Testis (tissue), 3 donors: ENCODE measurements around the gene LRPPRC. TPM values are rescaled to one million over a fixed set of nuclear protein-coding genes. Genes with fewer than 3 reads are reported as not detected.

Source experiments
- DNase-seq: peaks from one replicate; pipeline ENCODE4 v3.0.0-alpha.2; 2019
- H3K27ac ChIP-seq, 2 donors: fragments of 200-600 bp; sonication (generic); one replicate each; pipeline ENCODE4 v1.5.1; 2019
- H3K27me3 ChIP-seq: fragments of 200-600 bp; sonication (generic); one replicate; pipeline ENCODE4 v1.5.1; 2019
- H3K36me3 ChIP-seq: fragments of 200-600 bp; sonication (generic); one replicate; pipeline ENCODE4 v1.5.1; 2017; ENCODE audit warnings: low read depth; ENCODE audit errors: missing control alignments
- H3K4me1 ChIP-seq: fragments of 200-600 bp; sonication (generic); one replicate; pipeline ENCODE4 v1.5.1; 2019
- H3K4me3 ChIP-seq, 2 donors: fragments of 200-600 bp; sonication (generic); one replicate each; pipeline ENCODE4 v1.5.1; 2017 to 2019
- H3K9me3 ChIP-seq: fragments of 200-600 bp; sonication (generic); one replicate; pipeline ENCODE4 v1.5.1; 2017
- CTCF ChIP-seq, 3 experiments: fragments of 450-650 bp in 2 of 3; fragments of 200-600 bp in 1 of 3; sonication (generic) in 1 of 3; IDR thresholded peaks; one replicate each; pipeline ENCODE4 v1.5.1; 2016 to 2019; ENCODE audit warnings: antibody characterized with exemption in 3 of 3, mild to moderate bottlenecking in 2 of 3, moderate library complexity in 1 of 3
- POLR2A ChIP-seq: fragments of 450-650 bp; IDR thresholded peaks from one replicate; pipeline ENCODE4 v1.6.1; 2017; ENCODE audit warnings: antibody characterized with exemption, mild to moderate bottlenecking, moderate library complexity
- WGBS, 2 donors: methylation state at CpG; one replicate each; pipeline ENCODE4 v1.1.5; 2018; 5-methylcytosine and 5-hydroxymethylcytosine counted together
- intact Hi-C: fragments of 100-400 bp; cut with DNase I; formaldehyde crosslinking; loops from one replicate; pipeline ENCODE4 v1.15.1; 2023; ENCODE audit warnings: low total_unique reads
- polyA plus RNA-seq: library from polyadenylated mRNA; stranded (reverse); fragments of 350-450 nt; fragmentation: Illumina TruSeq; extraction: RNeasy Lipid Tissue Mini Kit (QIAGEN cat#74804); gene quantifications from one replicate; pipeline ENCODE4 v1.2.3, GENCODE V29; 2014; ENCODE audit warnings: low read depth, low replicate concordance; ENCODE audit not compliant: insufficient read depth
- total RNA-seq, 2 donors: library from RNA; depleted of rRNA; stranded (reverse); fragments of >200 nt; gene quantifications; one replicate each; pipeline ENCODE4 v1.2.3, GENCODE V29; 2016

Gene LRPPRC
- total and polyA plus RNA-seq, 3 donors from 2014 or later: 65.7 to 133 (median 114) TPM

- no peak overlapping the region for H3K4me3 ChIP-seq
- no peaks in the 10 kb centered on the region for H3K36me3 ChIP-seq
- WGBS, 2 donors: 88 to 89% methylated on average over 6 of the region's 6 CpGs
- no peaks in the 10 kb centered on the region for H3K27me3 ChIP-seq
- H3K9me3 ChIP-seq: no peaks in the 10 kb centered on the region
- TF ChIP-seq POLR2A (no peak), CTCF (IDR thresholded peaks at IDR 0.05) (no peak)
- H3K4me1 ChIP-seq: no peaks in the 10 kb centered on the region
- intact Hi-C loops: no loop called here
- no peak for DNase-seq
- H3K27ac ChIP-seq: no peak overlapping the region
These were observed 9.2 kb downstream of the LRPPRC start for GRCh38 chr2:43986600-43986999.

DNA sequence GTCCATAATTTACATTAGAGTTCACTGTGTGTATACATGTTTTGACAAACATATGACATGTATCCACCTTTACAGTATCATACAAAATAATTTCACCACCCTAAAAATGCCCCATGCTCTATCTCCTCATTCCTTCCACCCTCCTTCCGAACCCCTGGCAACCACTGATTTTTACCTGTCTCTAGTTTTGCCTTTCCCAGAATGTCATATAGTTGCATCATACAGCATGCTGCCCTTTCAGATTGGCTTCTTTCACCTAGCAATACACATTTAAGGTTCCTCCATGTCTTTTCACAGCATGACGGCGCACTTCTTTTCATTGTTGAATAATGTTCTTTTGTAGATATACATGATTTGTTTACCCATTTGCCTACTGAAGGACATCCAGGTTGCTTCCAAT, 10.4 kb downstream of the LRPPRC start:
- Histone ChIP-seq H3K4me3 (no peak overlapping the region), H3K27ac (no peak overlapping the region), H3K4me1 (no peaks in the 10 kb centered on the region), H3K36me3 (no peaks in the 10 kb centered on the region), H3K9me3 (no peaks in the 10 kb centered on the region), H3K27me3 (no peaks in the 10 kb centered on the region)
- TF ChIP-seq CTCF (IDR thresholded peaks at IDR 0.05) (no peak), POLR2A (no peak)
- 94 to 98% methylated on average over 3 of the region's 3 CpGs for WGBS, 2 donors
- no peak for DNase-seq
- intact Hi-C loops: no loop called here

GRCh38 chr2:43984533-43984932, 11.3 kb downstream of the LRPPRC start:
- no peaks in the 10 kb centered on the region for H3K4me1 ChIP-seq
- no peak overlapping the region for H3K27ac ChIP-seq
- no peaks in the 10 kb centered on the region for H3K9me3 ChIP-seq
- TF ChIP-seq POLR2A (no peak), CTCF (IDR thresholded peaks at IDR 0.05) (no peak)
- WGBS, 2 donors: 90 to 92% methylated on average over 2 of the region's 2 CpGs
- H3K27me3 ChIP-seq: no peaks in the 10 kb centered on the region
- no peak overlapping the region for H3K4me3 ChIP-seq
- H3K36me3 ChIP-seq: no peaks in the 10 kb centered on the region
- intact Hi-C loops: no loop called here
- DNase-seq: no peak

GRCh38 chr2:43980902-43981301, 14.9 kb downstream of the LRPPRC start:
- WGBS, 2 donors: 89 to 95% methylated on average over 2 of the region's 2 CpGs
- Histone ChIP-seq H3K9me3 (no peaks in the 10 kb centered on the region), H3K27me3 (no peaks in the 10 kb centered on the region), H3K4me1 (no peaks in the 10 kb centered on the region), H3K36me3 (no peaks in the 10 kb centered on the region), H3K4me3 (no peak overlapping the region), H3K27ac (no peak overlapping the region)
- TF ChIP-seq POLR2A: no peak
- TF ChIP-seq CTCF (IDR thresholded peaks at IDR 0.05): no peak
- no peak for DNase-seq
- intact Hi-C loops: no loop called here

DNA sequence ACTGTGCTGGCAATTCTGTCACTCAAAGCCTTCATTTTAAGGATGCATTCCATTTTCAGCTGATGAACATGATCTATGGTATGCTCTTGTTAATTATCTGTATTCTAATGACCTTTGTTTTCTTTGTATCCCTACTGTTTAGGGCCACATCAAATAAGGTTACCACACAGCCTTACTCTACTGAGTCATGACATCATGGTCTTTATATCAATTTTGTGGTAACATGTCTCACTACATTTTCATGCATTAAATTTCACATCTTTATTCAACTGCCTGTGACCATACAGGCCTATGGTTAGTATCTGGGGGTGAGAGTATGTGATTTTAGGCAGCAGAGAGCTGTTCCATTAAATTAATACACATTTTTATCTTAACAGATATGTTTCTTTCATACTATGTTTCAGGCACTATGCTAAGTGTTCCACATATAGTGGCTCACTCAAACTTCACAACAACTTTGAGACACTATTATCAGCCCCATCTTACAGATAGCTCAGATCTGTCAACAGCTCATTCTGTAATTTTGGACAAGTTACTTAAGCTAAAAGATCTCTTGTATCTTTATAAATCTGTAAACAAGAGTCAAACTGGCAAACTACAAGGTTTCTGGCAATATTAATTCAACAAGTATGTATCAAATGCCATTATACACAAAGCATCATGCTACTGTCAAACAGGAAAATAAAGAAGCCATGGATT, 18.0 kb downstream of the LRPPRC start:
- H3K4me3 ChIP-seq: no peak overlapping the region
- no peaks in the 10 kb centered on the region for H3K9me3 ChIP-seq
- H3K27ac ChIP-seq: no peak overlapping the region
- intact Hi-C loops: no loop called here
- TF ChIP-seq POLR2A (no peak), CTCF (IDR thresholded peaks at IDR 0.05) (no peak)
- H3K27me3 ChIP-seq: no peaks in the 10 kb centered on the region
- H3K4me1 ChIP-seq: no peaks in the 10 kb centered on the region
- DNase-seq: no peak
- no peaks in the 10 kb centered on the region for H3K36me3 ChIP-seq
